GM21381 (cell line): ENCODE measurements around the gene TEX29.

Experiments
- ATAC-seq: cut with Tn5 transposase; IDR thresholded peaks from one replicate; pipeline ENCODE4 v1.9.1; 2021; ENCODE audit warnings: mild to moderate bottlenecking, moderate library complexity; ENCODE audit not compliant: unreplicated experiment

The TEX29 gene

DNA sequence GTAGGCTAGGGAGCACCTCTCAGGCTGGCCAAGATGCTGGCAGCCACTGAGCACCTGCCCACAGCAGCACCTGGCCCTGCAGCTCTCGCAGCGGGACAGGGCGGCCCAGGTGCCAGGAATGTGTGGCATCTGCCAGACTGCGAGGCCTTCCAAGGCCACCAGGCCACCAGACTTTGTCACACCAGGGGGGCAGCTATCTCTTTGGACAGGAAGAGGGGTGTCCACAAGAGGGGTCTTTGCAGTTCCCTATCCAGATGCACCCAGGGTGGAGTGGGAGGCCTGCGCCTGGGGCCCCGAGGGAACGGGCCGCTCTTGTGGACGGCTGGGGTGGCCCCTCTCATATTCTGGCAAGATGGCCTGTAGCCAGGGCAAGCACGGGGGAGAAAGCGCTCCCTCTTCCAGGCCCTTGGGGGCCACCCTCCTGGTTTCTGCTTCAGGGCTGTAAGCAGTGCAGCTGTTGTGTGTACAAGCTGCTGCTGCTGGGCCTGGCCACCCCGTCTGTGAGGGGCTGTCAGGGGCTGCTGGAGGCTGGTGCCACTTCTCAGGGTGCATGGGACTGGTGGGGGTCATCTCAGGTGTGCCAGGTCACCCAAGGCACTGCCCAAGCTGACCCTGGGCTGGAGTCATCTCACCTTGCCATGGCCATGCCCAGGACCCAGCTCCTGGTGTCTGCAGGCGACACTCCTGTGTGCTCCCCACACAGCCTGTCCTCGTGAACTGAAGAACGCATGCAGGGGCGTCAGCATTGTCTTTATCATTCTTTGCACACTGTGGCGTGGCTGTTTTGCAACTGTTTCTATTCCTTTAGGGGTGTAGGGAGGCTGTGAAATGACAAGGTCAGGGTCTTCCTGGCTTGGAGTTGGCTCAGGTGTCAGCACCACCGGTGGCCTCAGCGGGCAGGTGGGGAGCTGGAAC, 1.8 kb downstream of the TEX29 start:
- no peak for ATAC-seq

DNA sequence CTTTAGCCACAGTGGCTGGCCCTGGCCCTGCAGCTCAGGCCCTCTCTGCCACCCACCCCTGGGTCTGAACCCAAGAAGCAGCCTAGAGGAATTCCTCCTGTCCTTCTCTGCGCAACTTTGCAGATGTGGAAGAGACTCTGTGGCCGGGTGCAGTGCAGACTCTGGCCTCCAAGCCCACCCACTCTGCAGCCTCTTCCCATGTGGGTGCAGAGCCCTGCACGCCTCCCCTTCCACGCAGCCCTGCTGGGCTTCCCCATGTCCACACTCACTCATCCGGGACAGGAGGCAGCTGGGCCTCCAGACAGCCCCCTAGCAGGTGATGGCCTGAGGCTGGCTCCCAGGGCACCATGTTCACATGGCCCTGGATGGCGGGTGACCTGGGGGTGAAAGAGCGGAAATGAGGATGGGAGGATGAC, 2.5 kb downstream of the TEX29 start:
- ATAC-seq, result no peak

DNA sequence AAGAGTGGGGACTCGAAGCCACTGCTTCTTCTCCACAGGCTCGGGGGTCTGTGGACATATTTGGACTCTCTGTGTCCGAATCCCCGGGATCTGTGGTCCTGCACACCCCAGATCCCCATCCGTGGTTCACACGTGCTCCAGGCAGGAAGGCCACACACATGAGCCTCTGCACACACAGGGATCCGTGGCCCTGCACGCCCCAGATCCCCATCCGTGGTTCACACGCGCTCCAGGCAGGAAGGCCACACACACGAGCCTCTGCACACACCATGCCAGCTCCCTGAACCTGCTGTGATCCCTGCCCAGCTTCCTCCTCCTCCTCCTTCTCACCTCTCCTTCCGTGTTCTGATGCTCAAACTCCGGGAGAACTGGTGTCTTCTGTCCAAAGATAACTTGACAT, 3.1 kb downstream of the TEX29 start:
- ATAC-seq, result no peak

DNA sequence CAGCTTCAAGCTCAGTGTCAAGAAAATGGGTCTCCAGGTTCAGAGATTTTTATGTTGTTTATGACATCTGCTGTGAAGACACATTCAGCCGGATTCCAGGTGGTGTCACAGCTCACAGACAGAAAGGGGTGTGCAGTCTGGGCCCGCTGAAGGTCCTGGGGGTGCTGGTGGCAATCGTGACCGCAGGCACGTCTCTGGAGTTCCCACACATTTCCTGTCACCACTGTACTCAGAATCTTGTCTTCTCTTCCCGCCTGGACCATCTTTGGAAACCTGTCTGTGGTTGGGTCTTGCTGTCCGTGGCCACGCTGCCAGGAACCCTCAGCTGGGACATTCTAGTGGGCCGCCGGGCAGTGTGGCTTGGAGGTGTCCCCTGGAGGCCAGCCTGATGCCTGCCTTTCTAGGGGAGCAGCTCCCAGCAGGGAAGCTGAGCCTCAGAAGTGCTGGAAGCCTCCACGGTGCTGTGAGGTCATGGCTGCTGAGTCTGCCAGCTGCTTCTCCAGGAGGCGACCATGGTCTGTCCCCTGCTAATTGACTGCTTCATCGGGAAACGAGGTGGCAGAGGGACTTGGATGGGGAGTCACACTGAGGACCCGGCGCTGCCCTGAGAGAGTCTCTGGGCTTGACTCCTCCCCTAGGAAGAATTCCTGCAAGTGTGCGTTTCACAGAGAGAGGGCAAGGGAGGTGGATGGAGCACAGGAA, 3.7 kb downstream of the TEX29 start:
- ATAC-seq, result no peak

DNA sequence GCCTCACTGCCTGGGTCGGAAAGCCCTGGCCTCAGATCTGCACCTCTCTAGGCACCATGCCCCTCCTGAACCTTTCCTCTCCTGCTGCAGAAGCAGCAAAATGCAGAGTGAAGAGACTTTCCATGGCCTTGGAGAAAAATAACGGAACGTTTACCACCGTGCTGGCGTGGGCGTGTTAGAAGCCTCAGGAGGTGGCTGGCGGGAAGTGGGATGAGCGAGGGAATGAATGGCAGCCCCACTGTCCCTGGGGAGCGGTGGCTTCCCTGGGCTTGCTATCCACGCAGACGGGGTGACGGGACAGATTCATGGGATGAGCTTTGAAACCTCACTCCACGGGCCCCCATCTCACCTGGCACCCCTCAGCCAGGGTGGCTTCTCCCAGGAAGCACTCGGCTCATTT, 4.3 kb downstream of the TEX29 start:
- no peak for ATAC-seq

DNA sequence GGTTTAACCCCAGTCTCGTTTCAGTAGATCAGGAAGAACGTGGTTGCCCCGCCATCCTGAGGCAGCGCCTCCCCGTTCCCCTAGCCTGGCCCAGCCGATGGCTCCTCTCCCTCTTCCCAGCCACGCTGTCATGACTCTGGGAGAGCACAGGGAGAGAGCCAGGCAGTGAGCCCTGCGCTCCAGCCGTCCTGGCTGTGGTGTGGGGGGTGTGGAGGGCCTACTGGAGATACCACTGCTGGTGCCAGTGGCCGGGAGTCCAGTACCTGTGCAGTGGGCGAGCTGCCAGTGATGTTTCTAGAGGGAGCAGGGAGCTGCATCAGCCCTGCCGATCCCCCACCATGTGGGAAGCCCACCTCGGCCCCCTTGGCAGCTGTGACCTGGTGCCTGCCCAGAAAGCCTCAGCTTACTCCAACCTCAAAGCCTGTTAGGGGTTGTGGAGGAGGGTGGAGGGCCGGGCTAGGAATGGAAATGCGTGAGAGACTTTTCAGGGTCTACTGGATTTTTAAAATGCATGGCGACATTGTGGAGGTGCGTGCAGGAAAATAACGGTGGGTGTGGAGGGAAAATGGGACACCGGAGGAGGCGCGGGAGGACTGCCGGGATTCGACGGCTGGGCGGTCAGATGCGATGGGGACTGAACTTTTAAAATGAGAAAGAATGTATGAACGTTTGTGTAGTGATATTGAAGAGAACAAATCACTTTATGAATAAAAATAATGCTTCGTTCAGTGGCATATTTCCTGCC, 4.9 kb downstream of the TEX29 start:
- no peak for ATAC-seq

DNA sequence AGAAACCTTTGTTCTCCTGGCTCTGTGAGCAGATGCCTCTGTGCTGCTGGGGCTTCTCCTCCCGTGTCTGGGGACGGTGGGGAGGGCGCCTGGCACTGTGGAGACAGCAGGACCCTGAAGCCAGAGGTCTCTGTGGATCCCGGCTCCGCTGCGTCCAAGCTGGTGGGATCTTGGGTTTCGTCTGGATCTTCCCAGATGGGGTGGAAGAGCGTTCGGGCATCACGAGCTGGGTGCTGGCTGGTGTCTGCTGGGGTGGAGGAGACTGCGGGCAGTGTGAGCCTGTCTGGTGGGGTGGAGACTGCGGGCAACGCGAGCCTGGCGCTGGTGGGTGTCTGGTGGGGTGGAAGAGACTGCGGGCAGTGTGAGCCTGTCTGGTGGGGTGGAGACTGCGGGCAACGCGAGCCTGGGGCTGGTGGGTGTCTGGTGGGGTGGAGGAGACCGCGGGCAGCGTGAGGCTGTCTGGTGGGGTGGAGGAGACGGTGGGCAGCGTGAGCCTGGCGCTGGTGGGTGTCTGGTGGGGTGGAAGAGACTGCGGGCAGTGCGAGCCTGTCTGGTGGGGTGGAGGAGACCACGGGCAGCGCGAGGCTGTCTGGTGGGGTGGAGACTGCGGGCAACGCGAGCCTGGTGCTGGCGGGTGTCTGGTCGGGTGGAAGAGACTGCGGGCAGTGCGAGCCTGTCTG, 5.6 kb downstream of the TEX29 start:
- no peak for ATAC-seq

DNA sequence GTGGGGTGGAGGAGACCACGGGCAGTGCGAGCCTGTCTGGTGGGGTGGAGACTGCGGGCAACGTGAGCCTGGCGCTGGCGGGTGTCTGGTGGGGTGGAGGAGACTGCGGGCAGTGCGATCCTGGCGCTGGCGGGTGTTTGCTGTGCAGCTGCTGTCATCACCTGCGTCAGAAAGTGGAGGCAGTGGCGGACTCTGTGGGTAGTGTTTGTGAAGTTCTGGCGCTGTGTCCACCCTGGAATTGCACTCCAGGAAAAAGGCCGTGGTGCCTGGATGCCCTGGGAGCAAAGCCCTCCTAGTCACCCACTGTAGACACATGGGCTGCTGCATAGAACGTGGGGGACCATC, 6.2 kb downstream of the TEX29 start:
- no peak for ATAC-seq

DNA sequence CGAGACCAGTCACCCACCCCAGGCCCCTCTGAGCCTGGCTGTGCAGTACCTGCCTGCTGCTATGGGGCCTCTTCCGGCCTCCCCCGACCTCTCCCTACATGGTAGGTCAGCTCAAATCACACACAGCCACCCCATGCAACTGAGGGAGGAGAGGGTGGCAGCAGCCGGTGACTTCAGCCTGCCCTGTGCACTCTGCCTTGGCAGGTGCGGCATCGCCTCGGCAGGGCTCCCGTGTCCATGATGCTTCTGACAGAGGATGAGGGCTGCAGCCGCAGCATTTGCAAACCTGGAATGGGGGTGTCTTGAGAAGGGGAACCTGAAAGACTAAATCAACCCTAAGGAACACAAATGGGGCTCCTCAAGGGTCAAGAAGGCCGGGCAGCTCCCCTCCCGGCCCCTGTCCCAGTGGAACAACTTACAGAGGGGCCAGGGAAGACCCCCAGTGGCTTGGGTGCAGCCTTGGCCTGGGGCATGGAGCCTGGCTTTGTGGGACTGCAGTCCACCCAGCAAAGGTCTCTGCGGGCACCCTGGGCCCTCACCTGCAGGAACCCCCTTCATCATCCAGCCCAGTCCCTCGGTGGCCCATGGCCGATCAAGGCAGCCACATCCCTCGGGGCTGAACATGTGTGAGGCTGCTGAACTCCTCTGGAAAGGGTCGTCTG, 6.7 kb downstream of the TEX29 start:
- no peak for ATAC-seq

DNA sequence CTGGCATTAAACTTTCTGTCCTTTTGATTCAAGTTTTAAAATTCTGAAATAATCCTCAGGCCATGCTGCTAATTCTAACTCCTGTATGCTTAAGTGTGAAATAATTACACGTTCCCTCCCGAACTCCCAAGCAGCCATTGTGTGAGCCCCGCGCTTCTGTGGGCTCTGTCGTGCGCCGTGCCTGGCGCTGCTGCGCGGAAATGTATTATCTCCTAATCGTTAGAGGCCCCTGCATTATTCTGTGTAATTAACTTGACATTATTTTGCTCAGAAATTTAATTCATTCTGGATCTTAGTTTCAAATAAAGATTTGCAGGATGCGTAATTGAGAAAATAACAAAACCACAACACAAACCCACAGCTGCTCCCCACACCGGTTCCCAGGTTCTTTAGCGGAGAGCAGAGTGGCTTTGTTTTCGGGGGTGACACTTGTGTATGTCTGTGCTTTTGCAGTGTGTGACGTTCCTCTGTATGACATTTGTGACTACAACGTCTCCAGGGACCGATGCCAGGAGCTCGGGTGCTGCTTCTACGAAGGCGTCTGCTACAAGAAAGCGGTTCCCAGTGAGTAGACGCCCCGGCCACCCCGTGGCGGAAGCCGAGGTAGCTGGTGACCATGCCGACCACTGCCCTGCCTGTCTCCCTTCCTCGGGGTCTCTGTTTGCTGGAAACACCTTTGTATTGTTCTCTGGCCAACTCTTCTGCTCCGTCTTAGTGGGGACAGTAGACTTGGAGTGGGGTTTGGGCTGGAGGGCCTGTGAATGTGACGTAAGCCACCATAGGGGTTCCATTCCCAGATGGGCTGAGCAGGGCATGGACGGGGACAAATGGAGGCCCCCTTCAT, 7.5 kb downstream of the TEX29 start:
- ATAC-seq, result no peak

DNA sequence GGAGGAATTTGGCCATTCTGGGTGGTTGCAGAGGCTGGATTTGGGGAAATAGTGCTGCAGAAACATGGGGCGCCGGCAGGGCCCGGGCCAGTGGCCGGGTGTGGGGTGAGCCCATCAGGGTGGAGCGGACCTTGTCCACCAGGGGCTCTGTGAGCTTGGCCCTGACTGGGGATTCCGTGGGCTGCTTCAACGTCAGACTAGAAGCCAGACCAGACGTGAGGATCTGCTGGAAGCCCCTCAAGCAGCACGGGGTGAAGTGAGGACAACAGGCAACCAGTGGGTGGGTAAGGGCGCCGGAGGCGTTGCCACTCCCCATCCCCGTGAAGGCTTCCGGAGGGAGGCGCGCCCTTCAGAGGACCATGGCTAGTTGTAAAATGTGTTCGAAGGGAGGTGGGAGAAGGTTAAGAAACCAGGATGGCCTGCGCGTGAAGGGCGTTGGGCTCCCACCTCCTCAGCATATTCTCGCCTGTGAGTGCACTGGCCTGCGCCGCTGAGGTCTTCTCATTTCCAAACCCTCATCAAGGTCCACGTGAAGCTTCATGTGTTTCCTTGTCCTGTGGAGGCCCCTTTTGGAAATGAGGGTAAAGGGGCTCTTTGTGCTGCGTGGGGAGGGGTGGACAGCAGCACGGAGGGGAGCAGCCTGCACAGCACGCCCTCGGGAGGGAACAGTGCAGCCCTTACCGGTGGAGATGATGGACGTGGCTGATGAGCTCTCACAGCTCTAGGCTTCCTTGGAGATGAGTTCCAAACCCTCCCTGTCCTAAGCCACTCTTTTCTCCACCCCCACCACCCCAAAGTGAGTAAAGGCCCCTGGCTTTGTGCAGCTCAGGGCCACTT, 8.3 kb downstream of the TEX29 start:
- ATAC-seq, result no peak

DNA sequence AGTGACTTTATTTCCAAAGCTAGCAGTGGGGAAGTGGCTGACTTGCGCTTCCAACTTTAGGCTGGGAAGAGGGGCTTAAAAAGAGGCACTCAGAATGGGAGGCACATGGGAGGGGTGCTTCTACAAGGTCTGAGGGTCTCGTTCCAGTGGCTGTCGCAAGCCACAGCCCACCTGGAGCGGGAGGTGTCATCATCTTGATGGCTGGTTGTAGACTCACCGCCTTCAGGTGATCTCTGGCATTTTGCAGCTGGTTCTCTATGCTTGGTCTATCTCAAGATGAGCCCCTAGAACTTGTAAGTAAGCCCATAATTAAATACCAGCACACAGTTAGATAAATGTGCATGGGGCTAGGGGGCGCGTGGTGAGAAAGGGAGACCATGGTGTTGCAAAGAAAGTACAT, 9.2 kb downstream of the TEX29 start:
- ATAC-seq, result no peak

DNA sequence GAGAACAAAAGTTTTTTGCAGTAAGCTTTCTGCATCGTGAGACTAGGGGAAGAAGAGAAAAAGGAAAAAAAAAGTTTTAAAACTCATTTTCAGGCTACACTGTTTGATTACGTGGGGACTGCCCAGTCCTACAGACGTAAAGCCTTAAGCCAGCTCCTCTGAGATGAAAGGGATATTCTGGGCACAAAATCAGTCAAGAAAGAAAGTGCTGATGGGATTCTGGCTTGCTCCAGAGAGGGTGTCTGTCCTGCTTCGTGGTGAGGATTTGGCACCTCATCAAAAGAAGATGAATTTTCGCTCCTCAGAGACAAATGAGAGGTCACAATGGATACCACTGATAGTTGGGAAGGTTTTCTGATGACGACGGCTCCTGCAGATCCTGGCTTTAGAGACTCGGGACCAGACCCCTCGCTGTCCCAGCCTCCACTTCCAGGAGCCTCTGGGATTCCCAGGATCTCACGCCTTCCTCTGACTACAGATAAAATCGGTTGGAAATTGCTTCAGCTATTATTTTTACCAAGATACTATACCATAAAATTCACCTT, 9.7 kb downstream of the TEX29 start:
- ATAC-seq, result no peak

DNA sequence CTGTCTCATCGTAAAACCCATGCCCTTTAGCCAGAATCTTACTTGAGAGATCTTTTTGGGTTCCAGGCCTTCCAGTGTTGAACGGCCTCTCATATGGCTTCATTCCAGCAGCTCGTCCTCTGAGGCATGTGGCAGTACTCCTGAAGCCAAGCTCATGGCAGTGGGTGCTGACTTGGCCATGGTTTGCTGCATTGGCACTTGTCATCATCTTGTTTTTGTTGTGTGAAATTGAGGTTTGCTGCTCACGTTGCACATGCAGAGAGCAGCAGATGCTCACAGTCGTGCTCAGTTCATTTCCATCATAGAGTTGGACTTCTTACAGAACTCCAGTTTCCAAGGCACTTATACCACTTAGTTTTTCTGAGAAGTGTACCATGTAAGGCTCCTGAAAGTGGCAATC, 14.9 kb downstream of the TEX29 start:
- ATAC-seq, result no peak

DNA sequence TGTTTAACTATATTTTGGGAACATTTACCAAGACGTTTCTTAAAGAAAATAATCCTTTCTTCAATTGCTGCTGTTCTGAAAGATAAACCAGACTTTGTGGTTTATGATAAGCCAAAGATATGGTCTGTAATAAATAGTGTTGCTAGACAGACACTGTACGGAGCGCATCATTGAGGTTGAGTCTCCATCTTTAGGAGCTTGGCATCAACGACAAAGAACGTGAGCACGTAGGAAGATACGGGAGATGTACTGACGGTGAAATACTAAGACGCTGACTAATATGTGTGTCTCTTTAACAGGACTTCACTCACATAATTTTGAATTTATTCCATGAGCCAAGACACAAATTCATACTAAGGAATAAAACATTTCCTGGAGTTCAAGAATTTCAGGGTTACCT, 16.2 kb downstream of the TEX29 start:
- ATAC-seq, result no peak

DNA sequence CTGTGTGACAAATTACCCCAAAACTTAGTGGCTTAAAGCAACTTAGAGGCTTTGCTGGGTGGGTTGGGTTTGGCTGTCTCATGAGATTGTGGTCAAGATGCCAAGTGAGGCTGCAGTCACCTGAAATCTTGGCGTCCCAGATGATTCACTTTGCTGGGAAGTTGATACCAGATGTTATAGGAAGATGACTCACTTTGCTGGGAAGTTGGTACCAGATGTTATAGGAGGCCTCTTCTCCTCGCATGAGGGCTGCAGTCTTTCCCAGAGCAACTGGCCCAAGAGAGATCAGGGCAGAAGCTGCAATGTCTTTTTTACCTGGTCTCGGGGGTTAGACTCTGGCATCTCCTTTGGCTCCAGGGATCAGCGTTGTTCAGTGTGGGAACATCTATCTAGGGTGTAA, 16.8 kb downstream of the TEX29 start:
- no peak for ATAC-seq

DNA sequence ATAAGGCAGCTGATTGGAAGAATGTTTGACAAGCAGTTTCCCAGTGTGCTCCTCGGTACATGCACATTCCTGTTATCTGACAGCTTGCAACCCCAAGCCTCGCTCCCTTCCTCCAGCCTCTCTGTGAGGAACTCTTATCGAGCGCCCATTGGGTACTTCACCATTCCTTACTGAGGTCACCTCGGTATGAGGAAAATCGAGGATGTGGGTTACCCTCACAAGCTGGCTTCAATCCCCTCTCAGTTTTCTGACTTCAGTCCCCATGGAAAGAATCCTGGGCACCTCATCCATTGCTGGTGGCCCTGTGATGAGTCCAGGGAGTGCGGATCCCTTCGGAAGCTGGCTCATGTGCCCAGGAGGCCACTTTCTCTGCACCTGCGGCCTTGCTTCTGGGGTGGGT, 17.3 kb downstream of the TEX29 start:
- no peak for ATAC-seq

DNA sequence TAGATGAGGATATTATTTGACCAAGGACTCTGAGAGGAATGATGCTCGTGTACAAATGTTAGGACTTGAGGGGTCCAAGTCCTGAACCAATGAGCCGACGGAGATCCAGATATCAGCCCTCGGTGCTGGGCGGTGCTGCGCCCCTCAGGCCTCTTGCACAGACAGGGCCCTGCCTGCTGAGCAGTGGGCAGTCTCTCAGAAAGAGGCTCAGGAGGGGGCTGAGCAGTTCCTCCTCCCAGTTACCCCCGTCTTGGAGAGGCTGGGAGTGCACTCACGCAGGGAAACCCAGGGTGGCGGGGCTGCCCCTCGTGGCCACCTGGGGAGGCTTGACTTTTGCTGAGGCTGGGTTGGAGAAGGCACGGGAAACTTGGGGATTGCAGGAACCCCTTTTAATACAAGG, 18.4 kb downstream of the TEX29 start:
- ATAC-seq, result no peak
